ENCODE data around the gene NRXN3. TPM values are rescaled to one million over a fixed set of nuclear protein-coding genes. Genes with fewer than 3 reads are reported as not detected.

NRXN3 gene
- total and polyA plus RNA-seq, 2 of the 13 experiments (the other 11 are each of a cell fraction or from before 2014, with no cell fraction given) = 0.03 TPM; not detected in 1

- TF ChIP-seq ZHX1 (CRISPR knock-in tag; IDR thresholded peaks at IDR 0.05; ENCODE audit: low read depth) (no peak), EHMT2 (IDR thresholded peaks at IDR 0.05; ENCODE audit: borderline replicate concordance, low read depth, low read length) (no peak), STAG1 (CRISPR knock-in tag; IDR thresholded peaks at IDR 0.05) (no peak), ZNF563 (CRISPR knock-in tag; IDR thresholded peaks at IDR 0.05) (no peak), REXO4 (CRISPR knock-in tag; IDR thresholded peaks at IDR 0.05; ENCODE audit: borderline replicate concordance) (no peak), ZBTB44 (CRISPR knock-in tag; IDR thresholded peaks at IDR 0.05) (no peak), ELF4 (CRISPR knock-in tag; IDR thresholded peaks at IDR 0.05; ENCODE audit: borderline replicate concordance) (no peak), HHEX (CRISPR knock-in tag; IDR thresholded peaks at IDR 0.05) (no peak), ZNF17 (CRISPR knock-in tag; IDR thresholded peaks at IDR 0.05) (no peak), ZNF354B (CRISPR knock-in tag; IDR thresholded peaks at IDR 0.05) (no peak), KDM3A (CRISPR knock-in tag; IDR thresholded peaks at IDR 0.05; ENCODE audit: low read depth) (no peak), ZNF766 (CRISPR knock-in tag; IDR thresholded peaks at IDR 0.05; ENCODE audit: borderline replicate concordance) (no peak), ZNF30 (CRISPR knock-in tag; IDR thresholded peaks at IDR 0.05) (no peak), ZNF335 (CRISPR knock-in tag; IDR thresholded peaks at IDR 0.05) (no peak), YEATS4 (CRISPR knock-in tag; IDR thresholded peaks at IDR 0.05; ENCODE audit: borderline replicate concordance) (no peak), PHB2 (IDR thresholded peaks at IDR 0.05; ENCODE audit: partially characterized antibody) (no peak)
Measured at GRCh38 chr14:79802093-79802492, 1631.9 kb downstream of the NRXN3 start (continued).

All from HepG2 (cell line).